Ammon's horn (tissue), 1 donor: Measurements from ENCODE around the gene SLC8A3.

Experiments
- DNase-seq: peaks from one replicate; pipeline ENCODE4 v3.0.0-alpha.2; 2016; ENCODE audit warnings: low spot score

SLC8A3 gene

GRCh38 chr14:70064136-70064865, 124.5 kb downstream of the SLC8A3 start:
- peak; percentile 12 for DNase-seq

GRCh38 chr14:70061108-70061507, 127.6 kb downstream of the SLC8A3 start:
- DNase-seq = no peak

GRCh38 chr14:70059545-70059944, 129.2 kb downstream of the SLC8A3 start:
- DNase-seq = no peak

GRCh38 chr14:70057519-70058136, 131.1 kb downstream of the SLC8A3 start:
- DNase-seq = no peak

- DNase-seq = no peak
Observed at GRCh38 chr14:70052990-70053389, 135.8 kb downstream of the SLC8A3 start.

GRCh38 chr14:70050136-70050535, 138.6 kb downstream of the SLC8A3 start:
- DNase-seq = no peak

GRCh38 chr14:70049605-70050004, 139.1 kb downstream of the SLC8A3 start:
- DNase-seq = peak; percentile 43

- DNase-seq = no peak
Observed at GRCh38 chr14:70048313-70048654, 140.5 kb downstream of the SLC8A3 start.

GRCh38 chr14:70047598-70048312, 141.0 kb downstream of the SLC8A3 start:
- no peak for DNase-seq

- DNase-seq = peak; percentile 81
Observed at GRCh38 chr14:70045844-70046535, 142.8 kb downstream of the SLC8A3 start.

- no peak for DNase-seq
Observed at GRCh38 chr14:70045310-70045709, 143.4 kb downstream of the SLC8A3 start.

GRCh38 chr14:70043001-70043400, 145.8 kb downstream of the SLC8A3 start:
- DNase-seq = no peak

- DNase-seq = no peak
Observed at GRCh38 chr14:70036665-70037064, 152.1 kb downstream of the SLC8A3 start.

- DNase-seq = no peak
Observed at GRCh38 chr14:70034257-70034656, 154.5 kb downstream of the SLC8A3 start.

GRCh38 chr14:70033561-70033960, 155.2 kb downstream of the SLC8A3 start:
- no peak for DNase-seq

GRCh38 chr14:70033116-70033515, 155.6 kb downstream of the SLC8A3 start:
- DNase-seq = no peak

GRCh38 chr14:70032447-70032846, 156.3 kb downstream of the SLC8A3 start:
- no peak for DNase-seq

- DNase-seq = no peak
Observed at GRCh38 chr14:70032016-70032415, 156.7 kb downstream of the SLC8A3 start.

GRCh38 chr14:70029296-70030132, 159.2 kb downstream of the SLC8A3 start:
- DNase-seq = no peak

GRCh38 chr14:70027785-70028428, 160.8 kb downstream of the SLC8A3 start:
- DNase-seq = peak; percentile 79

- no peak for DNase-seq
Observed at GRCh38 chr14:70023871-70024270, 164.9 kb downstream of the SLC8A3 start.
